HPDE6-E6E7 (cell line): ENCODE data around the gene RTF2.
"Not testable (repeated sequence)": the region's sequence is repeated elsewhere in the genome, so short reads cannot be mapped to it uniquely, and the experiment has no call there.

Experiments used
- DNase-seq: peaks from one replicate; pipeline ENCODE4 v3.0.0; 2011; ENCODE audit warnings: missing footprints; ENCODE audit errors: extremely low spot score

The RTF2 gene

GRCh38 chr20:56488566-56488965 lies 20.1 kb downstream of the RTF2 start:
- DNase-seq, result no peak

- DNase-seq, result no peak
Observed at GRCh38 chr20:56501116-56501515, 32.7 kb downstream of the RTF2 start.

- DNase-seq, result no peak
Observed at GRCh38 chr20:56503916-56504315, 35.5 kb downstream of the RTF2 start.

- no peak for DNase-seq
Observed at GRCh38 chr20:56504373-56505005, 36.1 kb downstream of the RTF2 start.

- DNase-seq, result no peak
Observed at GRCh38 chr20:56506103-56506502, 37.7 kb downstream of the RTF2 start.

GRCh38 chr20:56511926-56512325 lies 43.5 kb downstream of the RTF2 start:
- DNase-seq, result no peak

GRCh38 chr20:56513161-56514150 lies 45.0 kb downstream of the RTF2 start:
- no peak for DNase-seq

- DNase-seq, result no peak
Observed at GRCh38 chr20:56516631-56517030, 48.2 kb downstream of the RTF2 start.

- no peak for DNase-seq
Observed at GRCh38 chr20:56517211-56517610, 48.8 kb downstream of the RTF2 start.

- no peak for DNase-seq
Observed at GRCh38 chr20:56517641-56518040, 49.2 kb downstream of the RTF2 start.

GRCh38 chr20:56518126-56518525 lies 49.7 kb downstream of the RTF2 start:
- no peak for DNase-seq

- no peak for DNase-seq
Observed at GRCh38 chr20:56518721-56519398, 50.4 kb downstream of the RTF2 start.

- DNase-seq, result no peak
Observed at GRCh38 chr20:56519551-56519950, 51.1 kb downstream of the RTF2 start.

- no peak for DNase-seq
Observed at GRCh38 chr20:56520180-56520579, 51.8 kb downstream of the RTF2 start.

GRCh38 chr20:56520746-56521354 lies 52.4 kb downstream of the RTF2 start:
- not testable (repeated sequence) for DNase-seq

GRCh38 chr20:56522311-56522710 lies 53.9 kb downstream of the RTF2 start:
- no peak for DNase-seq

- DNase-seq, result not testable (repeated sequence)
Observed at GRCh38 chr20:56524444-56524843, 56.0 kb downstream of the RTF2 start, which contains the start of gene FAM209A. TSS of gene FAM209A (plus strand) at chr20:56524744. CDS start at chr20:56524809, 65 bp downstream.

- no peak for DNase-seq
Observed at GRCh38 chr20:56527521-56527920, 59.1 kb downstream of the RTF2 start.

GRCh38 chr20:56532946-56533345 lies 64.5 kb downstream of the RTF2 start, which contains the start of gene FAM209B:
TSS of gene FAM209B (plus strand) at chr20:56533246. CDS start at chr20:56533342, 96 bp downstream.
- DNase-seq, result not testable (repeated sequence)

GRCh38 chr20:56537997-56538396 lies 69.6 kb downstream of the RTF2 start:
- no peak for DNase-seq

- no peak for DNase-seq
Observed at GRCh38 chr20:56540415-56540814, 72.0 kb downstream of the RTF2 start.
